Measurements from ENCODE around the gene PHTF2.

DNA sequence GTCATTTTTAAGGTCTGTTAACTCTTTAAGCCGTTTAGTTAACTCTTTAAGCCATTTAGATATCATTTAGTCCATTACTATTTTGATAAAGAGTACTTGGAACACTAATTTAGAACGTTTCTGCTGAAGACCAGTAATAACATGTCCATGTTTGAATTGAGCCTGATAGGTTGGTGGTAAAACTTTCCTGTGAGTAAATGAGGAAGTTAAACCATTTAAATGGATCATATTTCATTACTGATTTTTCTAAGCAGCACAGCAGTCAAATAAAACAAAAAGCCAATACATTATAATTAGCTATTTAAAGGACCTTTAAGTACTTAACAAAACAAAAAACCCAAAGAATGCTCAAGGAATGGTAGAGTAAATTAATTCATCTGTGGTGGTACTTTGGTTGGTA, 29.4 kb downstream of the PHTF2 start:
- TF ChIP-seq EGR1 (IDR thresholded peaks at IDR 0.05; ENCODE audit: low read depth) (no peak), CTCF (IDR thresholded peaks at IDR 0.05 in 2 of 3, conservative IDR thresholded peaks at IDR 0.05 in 1 of 3; ENCODE audit: borderline replicate concordance in 1 of 3, insufficient read depth in 1 of 3, low read depth in 2 of 3, low read length in 2 of 3) (no peak), POLR2A (IDR thresholded peaks at IDR 0.05; ENCODE audit: borderline replicate concordance, extremely low read depth, insufficient read depth, insufficient read length) (no peak), YY1 (IDR thresholded peaks at IDR 0.05; ENCODE audit: extremely low read depth, insufficient replicate concordance, low read depth, low read length) (no peak), CEBPB (IDR thresholded peaks at IDR 0.05; ENCODE audit: low read depth) (no peak), POLR2AphosphoS5 (IDR thresholded peaks at IDR 0.05; ENCODE audit: low read depth, low read length) (no peak), ZNF274 (IDR thresholded peaks at IDR 0.05; ENCODE audit: low read depth, low read length) (no peak), MAX (IDR thresholded peaks at IDR 0.05) (no peak), SRF (IDR thresholded peaks at IDR 0.05; ENCODE audit: low read depth) (no peak)

All from HCT116 (cell line).